GM19467 (cell line): ENCODE measurements around the gene CORO2B.
"Not testable (repeated sequence)": the region's sequence is repeated elsewhere in the genome, so short reads cannot be mapped to it uniquely, and the experiment has no call there.

Experiments
- ATAC-seq: cut with Tn5 transposase; IDR thresholded peaks from one replicate; pipeline ENCODE4 v1.9.1; 2021; ENCODE audit warnings: mild to moderate bottlenecking, moderate library complexity; ENCODE audit not compliant: unreplicated experiment

The CORO2B gene

GRCh38 chr15:68604840-68605478 lies 26.2 kb downstream of the CORO2B start:
- not testable (repeated sequence) for ATAC-seq

- ATAC-seq = no peak
Measured at GRCh38 chr15:68606375-68606774, 27.6 kb downstream of the CORO2B start.

- ATAC-seq = no peak
Measured at GRCh38 chr15:68608206-68608843, 29.5 kb downstream of the CORO2B start.

- ATAC-seq = no peak
Measured at GRCh38 chr15:68608844-68609232, 30.0 kb downstream of the CORO2B start.

- ATAC-seq = no peak
Measured at GRCh38 chr15:68609629-68610028, 30.8 kb downstream of the CORO2B start.

- no peak for ATAC-seq
Measured at GRCh38 chr15:68610825-68611224, 32.0 kb downstream of the CORO2B start.

GRCh38 chr15:68612503-68612902 lies 33.7 kb downstream of the CORO2B start:
- no peak for ATAC-seq

GRCh38 chr15:68612979-68613740 lies 34.4 kb downstream of the CORO2B start:
- no peak for ATAC-seq

- ATAC-seq = no peak
Measured at GRCh38 chr15:68614286-68615035, 35.7 kb downstream of the CORO2B start.

GRCh38 chr15:68615301-68615700 lies 36.5 kb downstream of the CORO2B start:
- ATAC-seq = no peak

GRCh38 chr15:68615811-68616210 lies 37.0 kb downstream of the CORO2B start:
- ATAC-seq = no peak

- no peak for ATAC-seq
Measured at GRCh38 chr15:68616397-68616796, 37.6 kb downstream of the CORO2B start.

GRCh38 chr15:68617001-68617400 lies 38.2 kb downstream of the CORO2B start:
- no peak for ATAC-seq

GRCh38 chr15:68617777-68618176 lies 39.0 kb downstream of the CORO2B start:
- ATAC-seq = no peak

- no peak for ATAC-seq
Measured at GRCh38 chr15:68618394-68618793, 39.6 kb downstream of the CORO2B start.

GRCh38 chr15:68618908-68619698 lies 40.3 kb downstream of the CORO2B start:
- no peak for ATAC-seq

GRCh38 chr15:68620721-68621527 lies 42.1 kb downstream of the CORO2B start:
- no peak for ATAC-seq

- no peak for ATAC-seq
Measured at GRCh38 chr15:68621535-68621934, 42.7 kb downstream of the CORO2B start.

- no peak for ATAC-seq
Measured at GRCh38 chr15:68623301-68623892, 44.6 kb downstream of the CORO2B start.
